Subcutaneous abdominal adipose tissue (tissue), 5 donors: ENCODE measurements around the gene RXFP3.

Experiments used
- H3K27ac ChIP-seq: one replicate; pipeline ENCODE4 v1.7.0; 2013; ENCODE audit warnings: low read depth, mild to moderate bottlenecking, inconsistent platforms, low read length, moderate library complexity
- H3K27me3 ChIP-seq, 5 donors: one replicate each; pipeline ENCODE4 v1.7.0; 2013; ENCODE audit warnings: low read length in 5 of 5, inconsistent platforms in 1 of 5; ENCODE audit not compliant: control insufficient read depth in 5 of 5, insufficient read depth in 4 of 5
- H3K36me3 ChIP-seq, 5 donors: one replicate each; pipeline ENCODE4 v1.7.0; 2013; ENCODE audit warnings: low read length in 5 of 5; ENCODE audit not compliant: control insufficient read depth in 5 of 5, insufficient read depth in 5 of 5
- H3K4me1 ChIP-seq, 5 donors: one replicate each; pipeline ENCODE4 v1.7.0; 2013; ENCODE audit warnings: low read length in 5 of 5, mild to moderate bottlenecking in 3 of 5, moderate library complexity in 1 of 5; ENCODE audit not compliant: control insufficient read depth in 5 of 5, insufficient read depth in 5 of 5
- H3K4me3 ChIP-seq, 5 donors: one replicate each; pipeline ENCODE4 v1.7.0; 2013; ENCODE audit warnings: low read length in 5 of 5, low read depth in 1 of 5
- H3K9ac ChIP-seq, 5 donors: one replicate each; pipeline ENCODE4 v1.7.0; 2013; ENCODE audit warnings: low read length in 5 of 5, mild to moderate bottlenecking in 4 of 5, moderate library complexity in 3 of 5
- H3K9me3 ChIP-seq, 5 donors: one replicate each; pipeline ENCODE4 v1.7.0; 2013; ENCODE audit warnings: low read length in 5 of 5; ENCODE audit not compliant: control insufficient read depth in 5 of 5
- donor health status: healthy.
- donor health status: healthy.
- donor health status: healthy.
- donor health status: healthy.
- donor health status: healthy.

RXFP3 gene

GRCh38 chr5:33973271-33973670 lies 37.1 kb downstream of the RXFP3 start:
- Histone ChIP-seq H3K9me3 (no peaks in the 10 kb centered on the region), H3K9ac (no peak overlapping the region), H3K4me1 (peaks cover 0 to 3% (median 1%) of the 10 kb centered on the region in 5 donors), H3K27ac (no peak overlapping the region), H3K36me3 (no peaks in the 10 kb centered on the region), H3K27me3 (peaks cover 0 to 4% (median 0%) of the 10 kb centered on the region in 5 donors), H3K4me3 (no peak overlapping the region)

GRCh38 chr5:33975852-33976251 lies 39.7 kb downstream of the RXFP3 start:
- H3K27ac ChIP-seq = no peak overlapping the region

GRCh38 chr5:33976307-33976706 lies 40.1 kb downstream of the RXFP3 start:
- H3K9ac ChIP-seq = no peak overlapping the region
- peaks cover 0 to 2% (median 0%) of the 10 kb centered on the region in 5 donors for H3K27me3 ChIP-seq
- no peaks in the 10 kb centered on the region for H3K9me3 ChIP-seq
- peaks cover 0 to 3% (median 0%) of the 10 kb centered on the region in 5 donors for H3K4me1 ChIP-seq
- no peak overlapping the region for H3K27ac ChIP-seq
- H3K4me3 ChIP-seq = no peak overlapping the region
- H3K36me3 ChIP-seq = no peaks in the 10 kb centered on the region

More at GRCh38 chr5:33975852-33976251, 39.7 kb downstream of the RXFP3 start:
- Histone ChIP-seq H3K36me3 (no peaks in the 10 kb centered on the region), H3K4me1 (peaks cover 0 to 3% (median 0%) of the 10 kb centered on the region in 5 donors), H3K27me3 (peaks cover 0 to 4% (median 0%) of the 10 kb centered on the region in 5 donors), H3K4me3 (no peak overlapping the region), H3K9ac (no peak overlapping the region), H3K9me3 (no peaks in the 10 kb centered on the region)

GRCh38 chr5:33978306-33978705 lies 42.1 kb downstream of the RXFP3 start:
- no peaks in the 10 kb centered on the region for H3K36me3 ChIP-seq
- peaks cover 0 to 3% (median 0%) of the 10 kb centered on the region in 5 donors for H3K4me1 ChIP-seq
- no peak overlapping the region for H3K4me3 ChIP-seq
- peaks cover 0 to 2% (median 0%) of the 10 kb centered on the region in 5 donors for H3K27me3 ChIP-seq
- no peaks in the 10 kb centered on the region for H3K9me3 ChIP-seq
- no peak overlapping the region for H3K27ac ChIP-seq
- no peak overlapping the region for H3K9ac ChIP-seq

GRCh38 chr5:33980030-33980429 lies 43.8 kb downstream of the RXFP3 start:
- Histone ChIP-seq H3K4me1 (peaks cover 0 to 3% (median 0%) of the 10 kb centered on the region in 5 donors), H3K9ac (no peak overlapping the region), H3K4me3 (no peak overlapping the region), H3K27me3 (no peaks in the 10 kb centered on the region), H3K36me3 (no peaks in the 10 kb centered on the region), H3K9me3 (no peaks in the 10 kb centered on the region), H3K27ac (no peak overlapping the region)

- peaks cover 0 to 4% (median 0%) of the 10 kb centered on the region in 5 donors for H3K4me1 ChIP-seq
- H3K36me3 ChIP-seq = peaks cover 0 to 4% (median 0%) of the 10 kb centered on the region in 5 donors
- H3K27me3 ChIP-seq = no peaks in the 10 kb centered on the region
- H3K9me3 ChIP-seq = no peaks in the 10 kb centered on the region
- no peak overlapping the region for H3K27ac ChIP-seq
- H3K9ac ChIP-seq = no peak overlapping the region
- no peak overlapping the region for H3K4me3 ChIP-seq
These were observed 45.4 kb downstream of the RXFP3 start for GRCh38 chr5:33981408-33982162.

- H3K36me3 ChIP-seq = peaks cover 14 to 28% (median 18%) of the 10 kb centered on the region in 5 donors
- H3K27ac ChIP-seq = no peak overlapping the region
- H3K4me3 ChIP-seq = no peak overlapping the region
- peaks cover 0 to 5% (median 0%) of the 10 kb centered on the region in 5 donors for H3K4me1 ChIP-seq
- no peaks in the 10 kb centered on the region for H3K9me3 ChIP-seq
- H3K27me3 ChIP-seq = no peaks in the 10 kb centered on the region
- no peak overlapping the region for H3K9ac ChIP-seq
These were observed 48.0 kb downstream of the RXFP3 start for GRCh38 chr5:33984178-33984577.

- H3K9ac ChIP-seq = no peak within 1 kb of the TSS
- no peaks in the 10 kb centered on the region for H3K27me3 ChIP-seq
- H3K36me3 ChIP-seq = peaks cover 14 to 29% (median 20%) of the 10 kb centered on the region in 5 donors
- no peak within 1 kb of the TSS for H3K4me3 ChIP-seq
- H3K27ac ChIP-seq = no peak within 1 kb of the TSS
- H3K9me3 ChIP-seq = no peaks in the 10 kb centered on the region
- H3K4me1 ChIP-seq = peaks cover 0 to 5% (median 0%) of the 10 kb centered on the region in 5 donors
These were observed 48.5 kb downstream of the RXFP3 start, which contains the start of gene SLC45A2 for GRCh38 chr5:33984671-33985124. Gene SLC45A2, minus strand, starts transcription at chr5:33984693. Its CDS starts 110 bp downstream, at chr5:33984583.

GRCh38 chr5:33985447-33985846 lies 49.3 kb downstream of the RXFP3 start:
- no peak overlapping the region for H3K9ac ChIP-seq
- no peak overlapping the region for H3K4me3 ChIP-seq
- peaks cover 0 to 8% (median 0%) of the 10 kb centered on the region in 5 donors for H3K4me1 ChIP-seq
- no peaks in the 10 kb centered on the region for H3K9me3 ChIP-seq
- peaks cover 14 to 29% (median 20%) of the 10 kb centered on the region in 5 donors for H3K36me3 ChIP-seq
- no peaks in the 10 kb centered on the region for H3K27me3 ChIP-seq
- no peak overlapping the region for H3K27ac ChIP-seq
